ENCODE measurements around the gene HGF.

- TF ChIP-seq, protein P1, sequence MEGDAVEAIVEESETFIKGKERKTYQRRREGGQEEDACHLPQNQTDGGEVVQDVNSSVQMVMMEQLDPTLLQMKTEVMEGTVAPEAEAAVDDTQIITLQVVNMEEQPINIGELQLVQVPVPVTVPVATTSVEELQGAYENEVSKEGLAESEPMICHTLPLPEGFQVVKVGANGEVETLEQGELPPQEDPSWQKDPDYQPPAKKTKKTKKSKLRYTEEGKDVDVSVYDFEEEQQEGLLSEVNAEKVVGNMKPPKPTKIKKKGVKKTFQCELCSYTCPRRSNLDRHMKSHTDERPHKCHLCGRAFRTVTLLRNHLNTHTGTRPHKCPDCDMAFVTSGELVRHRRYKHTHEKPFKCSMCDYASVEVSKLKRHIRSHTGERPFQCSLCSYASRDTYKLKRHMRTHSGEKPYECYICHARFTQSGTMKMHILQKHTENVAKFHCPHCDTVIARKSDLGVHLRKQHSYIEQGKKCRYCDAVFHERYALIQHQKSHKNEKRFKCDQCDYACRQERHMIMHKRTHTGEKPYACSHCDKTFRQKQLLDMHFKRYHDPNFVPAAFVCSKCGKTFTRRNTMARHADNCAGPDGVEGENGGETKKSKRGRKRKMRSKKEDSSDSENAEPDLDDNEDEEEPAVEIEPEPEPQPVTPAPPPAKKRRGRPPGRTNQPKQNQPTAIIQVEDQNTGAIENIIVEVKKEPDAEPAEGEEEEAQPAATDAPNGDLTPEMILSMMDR (IDR thresholded peaks at IDR 0.05), result no peak
- no peak for TF ChIP-seq EP300 (IDR thresholded peaks at IDR 0.05; ENCODE audit: low read depth)
Observed at GRCh38 chr7:81669476-81670105, 100.3 kb downstream of the HGF start.
